Bronchial epithelial cell (primary cell): ENCODE measurements around the gene FARS2. TPM values are rescaled to one million over a fixed set of nuclear protein-coding genes. Genes with fewer than 3 reads are reported as not detected.

Source experiments
- DNase-seq: peaks from one replicate; pipeline ENCODE4 v3.0.0-alpha.2; 2010; ENCODE audit warnings: low read depth
- FAIRE-seq: peaks from 2 replicates; lab custom pipeline; 2011; peaks lifted over from hg19 to GRCh38; lab: Jason Lieb, UNC
- H3K27me3 ChIP-seq: 2 replicates; pipeline ENCODE4 v1.5.1; 2011; ENCODE audit warnings: low read length; ENCODE audit not compliant: control insufficient read depth, insufficient read depth
- H3K36me3 ChIP-seq: 2 replicates; pipeline ENCODE4 v1.5.1; 2011; ENCODE audit warnings: low read length; ENCODE audit not compliant: control insufficient read depth, insufficient read depth
- H3K4me3 ChIP-seq: 2 replicates; pipeline ENCODE4 v1.5.1; 2011; ENCODE audit warnings: mild to moderate bottlenecking, low read depth, low read length, control low read depth
- total RNA-seq: library from RNA; depleted of rRNA; stranded (reverse); fragments of >200 nt; gene quantifications from 2 replicates; pipeline ENCODE4 v1.2.1, GENCODE V29; 2014
- TF ChIP-seq, protein P1 (sequence below): IDR thresholded peaks from 2 replicates; pipeline ENCODE4 v1.5.1; 2011; ENCODE audit warnings: mild to moderate bottlenecking, moderate library complexity, low read length, control low read depth, inconsistent platforms; ENCODE audit not compliant: insufficient read depth, severe bottlenecking

The FARS2 gene
- total RNA-seq, 1 donor from 2014 or later, result 27.4 TPM

DNA sequence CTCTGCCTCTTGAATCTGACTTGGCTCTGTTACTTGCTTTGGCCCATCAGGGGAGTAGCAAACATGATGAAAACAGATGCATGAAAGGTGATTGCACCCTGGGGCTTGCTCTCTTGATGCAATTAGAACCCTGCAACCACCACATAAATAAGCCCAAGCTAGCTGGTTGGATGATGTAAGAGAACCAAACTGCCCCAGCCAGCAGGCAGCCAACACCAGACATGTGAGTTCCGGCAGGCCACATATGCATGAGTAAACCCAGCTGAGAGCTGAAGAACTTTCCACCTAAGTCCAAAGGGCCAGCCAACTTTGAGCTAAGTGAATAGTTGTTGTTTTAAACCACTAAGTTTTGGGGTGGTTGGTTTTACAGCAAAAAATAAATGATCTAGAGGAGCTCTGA, 268.4 kb downstream of the FARS2 start:
- H3K36me3 ChIP-seq, result no peaks in the 10 kb centered on the region
- TF ChIP-seq, protein P1, sequence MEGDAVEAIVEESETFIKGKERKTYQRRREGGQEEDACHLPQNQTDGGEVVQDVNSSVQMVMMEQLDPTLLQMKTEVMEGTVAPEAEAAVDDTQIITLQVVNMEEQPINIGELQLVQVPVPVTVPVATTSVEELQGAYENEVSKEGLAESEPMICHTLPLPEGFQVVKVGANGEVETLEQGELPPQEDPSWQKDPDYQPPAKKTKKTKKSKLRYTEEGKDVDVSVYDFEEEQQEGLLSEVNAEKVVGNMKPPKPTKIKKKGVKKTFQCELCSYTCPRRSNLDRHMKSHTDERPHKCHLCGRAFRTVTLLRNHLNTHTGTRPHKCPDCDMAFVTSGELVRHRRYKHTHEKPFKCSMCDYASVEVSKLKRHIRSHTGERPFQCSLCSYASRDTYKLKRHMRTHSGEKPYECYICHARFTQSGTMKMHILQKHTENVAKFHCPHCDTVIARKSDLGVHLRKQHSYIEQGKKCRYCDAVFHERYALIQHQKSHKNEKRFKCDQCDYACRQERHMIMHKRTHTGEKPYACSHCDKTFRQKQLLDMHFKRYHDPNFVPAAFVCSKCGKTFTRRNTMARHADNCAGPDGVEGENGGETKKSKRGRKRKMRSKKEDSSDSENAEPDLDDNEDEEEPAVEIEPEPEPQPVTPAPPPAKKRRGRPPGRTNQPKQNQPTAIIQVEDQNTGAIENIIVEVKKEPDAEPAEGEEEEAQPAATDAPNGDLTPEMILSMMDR, result no peak
- no peak for FAIRE-seq

GRCh38 chr6:5531161-5531560, 269.8 kb downstream of the FARS2 start:
- FAIRE-seq (no peak), DNase-seq (no peak)
- Histone ChIP-seq H3K36me3 (no peaks in the 10 kb centered on the region), H3K4me3 (no peak overlapping the region), H3K27me3 (no peaks in the 10 kb centered on the region)
- TF ChIP-seq, protein P1, result no peak

More for the DNA sequence above, 268.4 kb downstream of the FARS2 start:
- no peak for DNase-seq
- Histone ChIP-seq H3K4me3 (no peak overlapping the region), H3K27me3 (no peaks in the 10 kb centered on the region)

DNA sequence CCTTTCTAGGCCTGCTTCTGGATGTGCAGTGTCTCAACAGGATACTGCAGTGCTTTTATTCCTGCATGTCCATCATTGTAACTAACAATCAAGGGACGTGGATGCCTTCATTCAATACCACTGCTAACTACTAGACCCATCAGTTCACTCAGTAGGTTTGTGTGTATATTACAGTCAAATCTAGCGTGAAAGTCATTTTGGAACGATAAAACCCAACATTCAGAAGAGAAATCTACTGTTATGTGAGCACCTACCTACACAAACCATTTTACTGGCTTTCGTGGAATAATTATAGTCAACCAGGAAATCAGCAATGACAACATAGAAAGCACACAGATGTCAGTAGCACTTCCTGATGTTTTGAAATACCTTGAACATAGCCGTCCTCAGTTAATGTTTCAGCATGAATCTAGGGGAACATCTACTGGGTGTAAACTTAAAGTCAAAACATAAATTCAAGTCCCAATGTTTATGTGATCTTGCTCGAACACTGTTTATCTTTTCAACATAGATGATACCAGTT, 270.6 kb downstream of the FARS2 start:
- FAIRE-seq, result no peak
- H3K36me3 ChIP-seq, result no peaks in the 10 kb centered on the region
- DNase-seq, result no peak

GRCh38 chr6:5532941-5533340, 271.6 kb downstream of the FARS2 start:
- no peaks in the 10 kb centered on the region for H3K36me3 ChIP-seq
- no peak overlapping the region for H3K4me3 ChIP-seq
- no peak for FAIRE-seq
- no peak for DNase-seq
- H3K27me3 ChIP-seq, result no peaks in the 10 kb centered on the region
- TF ChIP-seq, protein P1, result no peak

More for the DNA sequence above, 270.6 kb downstream of the FARS2 start:
- Histone ChIP-seq H3K4me3 (no peak overlapping the region), H3K27me3 (no peaks in the 10 kb centered on the region)
- TF ChIP-seq, protein P1, result no peak

GRCh38 chr6:5534643-5535042, 273.3 kb downstream of the FARS2 start:
- TF ChIP-seq, protein P1, result no peak
- H3K27me3 ChIP-seq, result no peaks in the 10 kb centered on the region
- no peaks in the 10 kb centered on the region for H3K36me3 ChIP-seq
- H3K4me3 ChIP-seq, result no peak overlapping the region
- FAIRE-seq, result no peak
- DNase-seq, result no peak

DNA sequence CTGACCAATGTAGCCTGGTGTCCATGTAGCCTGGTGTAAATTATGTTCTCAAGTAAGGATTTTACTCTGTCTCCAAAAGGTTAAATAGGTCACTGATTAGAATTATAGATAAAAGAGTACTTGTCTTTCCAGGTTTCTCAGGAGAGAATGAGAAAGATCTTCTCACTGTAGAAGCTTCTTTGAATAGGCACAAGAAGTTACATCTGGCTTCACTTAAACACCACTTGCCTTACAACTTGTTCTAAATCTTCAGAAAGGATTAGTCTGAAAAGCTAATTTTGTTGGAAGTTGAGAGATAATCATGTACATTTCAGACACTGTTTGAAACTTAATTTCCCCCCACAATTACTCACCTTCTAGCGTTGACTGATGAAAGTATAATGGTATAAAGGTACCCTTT, 275.3 kb downstream of the FARS2 start:
- no peak for FAIRE-seq
- H3K4me3 ChIP-seq, result no peak overlapping the region
- TF ChIP-seq, protein P1, result no peak

More for the DNA sequence above, 275.3 kb downstream of the FARS2 start:
- Histone ChIP-seq H3K27me3 (no peaks in the 10 kb centered on the region), H3K36me3 (no peaks in the 10 kb centered on the region)
- DNase-seq, result no peak
